GM19043 (cell line): ENCODE results near the gene RBM17.
"Not testable (repeated sequence)": the region's sequence is repeated elsewhere in the genome, so short reads cannot be mapped to it uniquely, and the experiment has no call there.

Experiments
- ATAC-seq: cut with Tn5 transposase; IDR thresholded peaks from one replicate; pipeline ENCODE4 v1.9.1; 2021; ENCODE audit warnings: low read depth; ENCODE audit not compliant: unreplicated experiment

RBM17 gene

DNA sequence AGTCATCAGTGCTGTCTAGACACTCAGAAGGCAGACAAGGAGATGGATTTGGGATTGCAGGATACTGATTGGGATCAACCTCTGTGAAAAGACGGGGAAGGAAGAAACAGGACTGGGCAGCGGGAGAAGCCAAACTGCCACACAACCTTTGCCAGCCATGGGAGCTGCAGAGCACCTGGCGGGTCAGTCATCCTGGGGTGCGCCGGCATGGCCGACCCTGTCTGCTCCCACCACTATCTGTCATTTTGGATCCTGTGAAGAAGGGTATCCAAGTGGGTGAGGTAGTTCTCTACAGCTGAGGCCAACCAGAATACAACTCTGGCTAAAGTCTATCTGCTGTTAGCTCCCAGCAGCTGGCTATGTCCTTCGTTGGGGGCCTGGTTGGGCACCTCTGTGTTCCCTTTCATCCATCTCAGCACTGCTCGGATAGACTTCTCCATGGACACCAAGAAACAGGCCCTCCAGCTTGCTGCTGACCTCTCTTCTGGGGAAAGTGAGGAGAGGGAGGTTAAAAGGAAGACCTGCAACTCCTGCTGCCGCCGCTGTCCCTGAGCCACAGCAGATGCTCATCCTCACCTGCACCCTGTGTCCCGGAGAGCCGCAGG is 11.7 kb upstream of the RBM17 start:
- no peak for ATAC-seq

DNA sequence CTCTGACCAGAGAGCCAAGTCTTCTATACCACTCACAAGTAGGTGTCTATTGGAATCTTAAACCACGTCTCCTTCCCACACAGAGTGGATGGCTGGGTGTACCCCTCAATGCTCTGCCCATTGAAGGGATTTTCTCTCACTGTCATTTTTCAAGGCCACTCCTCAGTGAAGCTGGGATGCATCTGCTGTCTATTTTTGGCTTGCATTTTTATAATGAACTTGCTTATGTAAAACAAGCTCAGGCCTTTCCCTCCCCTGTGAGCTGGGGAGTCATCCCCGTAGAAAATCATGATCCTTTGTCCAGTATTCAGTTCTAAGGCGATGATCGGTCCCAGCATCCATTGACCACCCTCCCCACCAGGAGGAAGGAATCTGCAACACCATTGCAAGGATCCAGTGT is 9.8 kb upstream of the RBM17 start:
- ATAC-seq, result no peak

DNA sequence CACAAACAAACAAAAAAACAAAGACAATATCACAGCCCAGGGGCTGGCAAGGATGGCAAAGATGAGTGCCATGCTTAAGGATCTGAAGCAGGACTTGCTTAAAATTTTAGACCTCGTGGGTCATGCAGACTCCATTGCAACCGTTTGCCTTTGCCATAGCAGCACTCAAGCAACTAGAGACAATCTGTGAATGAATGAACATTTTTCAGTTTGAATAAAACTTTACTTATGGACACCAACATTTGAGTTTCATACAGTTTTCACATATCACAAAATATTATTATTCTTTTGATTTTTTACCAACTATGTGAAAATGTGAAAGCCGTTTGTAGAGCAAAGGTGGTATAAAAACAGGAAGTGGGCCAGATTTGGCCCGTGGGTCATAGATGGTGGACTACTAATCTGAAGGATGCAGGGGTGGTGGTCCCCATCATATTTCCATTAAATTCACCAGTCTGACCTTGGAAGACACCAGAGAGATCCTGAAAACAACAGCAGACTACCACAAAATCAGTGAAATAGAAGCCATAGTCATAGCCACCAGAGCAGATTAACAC is 8.3 kb upstream of the RBM17 start:
- ATAC-seq, result no peak

DNA sequence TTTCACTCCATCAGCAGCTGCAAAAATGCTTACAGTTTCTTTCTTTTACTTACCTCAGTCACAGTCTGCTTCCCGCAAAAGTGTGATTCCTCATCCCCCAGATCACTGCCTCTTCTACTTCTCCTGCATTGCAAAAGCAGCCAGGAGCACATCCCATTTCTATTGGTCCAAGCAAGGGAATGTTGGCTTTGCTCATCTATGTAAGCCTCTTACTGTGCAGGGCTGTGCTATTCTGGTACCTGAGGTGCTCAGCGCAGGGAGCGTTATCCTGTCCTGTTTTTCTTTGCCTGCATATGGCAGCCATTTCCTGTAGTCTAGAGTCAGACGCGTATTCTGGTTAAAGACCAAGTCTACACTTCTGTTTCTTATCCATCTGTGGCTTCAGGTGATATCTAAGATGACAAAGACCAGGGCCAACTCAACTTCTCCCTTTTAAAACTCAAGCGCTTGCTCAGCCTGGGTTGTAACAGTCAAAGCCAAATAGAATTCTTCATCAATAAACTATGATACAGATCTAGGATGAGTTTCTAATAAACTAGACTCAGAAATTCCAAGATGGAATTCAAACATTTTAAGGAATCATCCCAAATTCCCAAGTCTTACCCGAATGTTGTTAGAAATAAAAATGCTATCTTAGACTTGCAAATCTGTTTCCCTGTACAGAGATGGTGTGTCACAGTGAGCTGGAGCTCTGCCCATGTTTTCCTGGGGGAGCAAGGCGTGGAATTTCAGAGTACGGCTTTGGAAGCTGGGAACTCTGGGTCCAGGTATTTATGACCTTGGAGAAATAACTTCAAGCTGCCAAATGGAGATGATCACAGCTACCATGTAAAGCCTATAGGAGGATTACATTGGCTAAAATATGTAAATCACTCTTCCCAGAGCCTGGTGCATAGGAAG is 6.1 kb upstream of the RBM17 start:
- no peak for ATAC-seq

DNA sequence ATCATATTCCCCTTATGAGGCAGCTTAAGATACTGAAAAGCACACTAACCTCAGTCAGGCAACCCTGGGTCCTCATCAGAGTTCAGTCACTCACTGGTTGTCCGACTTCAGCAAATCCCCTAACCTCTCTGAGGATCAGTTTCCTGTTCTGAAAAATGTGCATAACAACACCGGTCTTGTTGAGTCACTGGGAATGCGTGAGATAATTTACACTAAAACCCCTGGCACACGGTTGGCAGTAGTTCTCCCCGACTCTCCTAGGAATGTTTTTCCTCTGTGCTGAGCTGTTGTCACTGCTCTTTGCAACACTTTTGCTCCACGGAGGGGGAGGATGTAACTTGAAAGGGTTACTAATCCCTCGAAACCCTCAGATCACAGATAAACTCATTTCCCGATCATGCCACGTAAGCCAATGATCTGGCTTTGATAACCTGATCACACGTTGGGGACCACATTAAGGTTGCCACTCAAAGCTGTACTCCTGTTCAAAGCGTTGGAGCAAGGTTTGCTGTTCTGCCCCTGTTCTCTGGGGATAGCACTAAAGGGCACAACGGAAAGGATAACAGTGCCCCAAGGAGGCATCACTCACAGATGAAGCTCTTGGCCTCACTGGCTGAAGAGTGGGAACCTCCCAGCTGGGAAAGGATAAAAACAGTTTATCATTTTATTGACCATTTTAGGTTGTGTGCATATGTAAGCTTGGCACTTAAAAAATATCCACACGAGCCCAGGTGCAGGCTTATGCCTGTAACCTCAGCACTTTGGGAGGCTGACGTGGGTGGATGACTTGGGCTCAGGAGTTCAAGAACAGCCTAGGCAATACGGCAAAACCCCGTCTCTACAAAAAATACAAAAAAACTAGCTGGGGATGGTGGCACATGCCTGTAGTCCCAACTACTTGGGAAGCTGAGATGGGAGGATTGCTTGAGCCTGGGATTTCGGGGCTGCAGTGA is 5.0 kb upstream of the RBM17 start:
- ATAC-seq, result no peak

DNA sequence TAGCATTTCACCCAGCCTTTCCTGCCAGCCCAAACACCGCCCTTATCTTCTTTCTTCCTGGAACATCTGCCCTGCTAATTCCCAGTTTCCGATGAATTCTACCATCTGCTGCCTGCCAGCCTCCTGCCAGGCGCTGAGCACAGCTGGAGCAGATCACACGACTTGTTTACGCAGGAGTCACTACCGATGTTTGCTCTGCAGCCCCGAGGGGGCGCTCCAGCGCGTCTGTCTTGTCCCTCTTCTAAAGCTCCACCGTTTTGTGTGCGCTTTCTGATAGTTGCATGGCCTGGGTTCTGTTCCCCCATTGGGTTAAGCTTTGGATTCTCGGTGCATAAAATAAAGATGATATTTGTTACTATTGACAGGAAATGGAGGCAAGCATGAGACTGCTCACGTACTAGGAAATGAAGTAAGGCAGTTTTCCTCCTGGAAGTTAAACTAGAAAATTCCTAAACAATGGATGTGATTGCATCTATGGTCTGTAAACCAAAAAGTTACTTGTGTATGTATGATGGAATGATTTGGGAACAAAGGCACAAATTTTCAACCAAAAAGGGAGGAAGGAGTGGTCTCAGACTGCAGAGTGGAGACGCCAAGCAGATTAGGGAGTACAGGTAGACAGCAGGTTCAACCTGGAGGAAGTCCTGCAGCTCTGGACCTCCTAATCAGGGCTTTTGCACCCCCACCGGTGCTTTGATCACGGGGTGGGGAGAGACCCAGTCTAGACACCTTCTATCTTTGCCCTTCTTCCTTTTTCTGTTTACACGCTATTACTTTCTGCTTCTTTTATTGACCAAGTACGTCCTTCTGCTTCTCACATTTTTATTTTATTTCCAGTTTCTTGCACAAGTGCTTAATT is 2.2 kb upstream of the RBM17 start:
- ATAC-seq, result peak; percentile 54

DNA sequence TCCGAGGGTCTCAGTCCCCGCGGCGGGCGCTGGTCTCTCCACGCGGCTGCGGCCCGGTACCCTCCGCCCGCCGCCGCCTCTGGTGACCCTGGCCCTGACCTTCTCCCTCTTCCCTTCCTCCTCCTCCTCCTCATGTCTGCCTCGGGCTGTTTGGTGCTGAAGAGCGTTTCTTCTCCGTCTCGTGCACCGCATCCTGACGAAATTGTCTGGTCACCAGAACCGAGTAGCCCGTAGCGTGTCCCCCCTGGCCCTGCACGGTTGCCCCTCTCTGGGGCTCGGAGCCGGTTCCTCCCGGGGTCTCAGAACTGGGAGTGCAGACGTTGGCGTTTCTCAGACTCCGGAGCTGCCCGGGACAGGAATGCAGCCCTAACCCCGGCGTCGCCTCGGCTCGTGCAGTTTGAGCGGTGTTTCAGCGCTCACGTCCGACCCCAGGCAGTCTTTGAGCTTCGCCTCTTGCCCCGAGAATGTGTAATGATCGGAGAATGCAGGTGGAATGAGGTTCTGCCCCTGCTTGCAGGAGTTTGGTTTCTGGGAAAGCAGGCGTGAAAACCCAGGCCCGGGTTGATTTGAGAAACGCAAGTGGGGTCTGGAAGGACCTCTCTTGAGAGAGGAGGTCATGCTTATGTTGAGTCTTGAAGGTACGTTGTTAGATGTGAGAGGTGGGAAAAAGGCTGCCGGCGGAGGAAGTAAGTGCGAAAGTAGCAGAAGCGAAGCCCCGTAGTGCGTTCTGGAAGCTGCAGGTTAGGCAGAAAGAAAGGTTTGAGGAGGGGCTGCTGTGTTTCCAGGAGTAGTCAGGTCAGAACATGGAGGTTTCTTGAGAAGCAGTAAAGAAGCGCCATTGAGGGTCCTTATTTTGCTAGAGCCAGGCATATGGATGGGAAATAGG is 743 bp downstream of the RBM17 start:
- ATAC-seq, result no peak

DNA sequence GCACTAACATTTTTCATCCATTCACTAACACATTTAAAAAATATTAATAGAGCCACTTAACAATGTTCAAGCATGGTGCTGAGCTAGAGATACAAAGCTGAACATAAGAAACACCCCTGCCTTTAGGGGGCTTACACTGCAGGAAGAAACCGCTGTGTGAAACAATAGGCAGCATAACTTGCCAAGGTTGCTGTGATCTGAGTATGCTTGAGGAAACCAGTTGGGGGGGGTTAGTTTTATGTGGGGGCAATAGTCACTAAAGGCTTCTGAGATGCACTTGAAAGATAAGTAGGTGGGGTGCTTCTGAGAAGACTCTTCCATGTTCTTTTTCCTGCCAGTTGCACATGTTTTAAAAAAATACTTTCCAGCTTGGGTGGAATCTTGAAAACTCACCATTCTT is 2.8 kb downstream of the RBM17 start:
- ATAC-seq, result no peak

DNA sequence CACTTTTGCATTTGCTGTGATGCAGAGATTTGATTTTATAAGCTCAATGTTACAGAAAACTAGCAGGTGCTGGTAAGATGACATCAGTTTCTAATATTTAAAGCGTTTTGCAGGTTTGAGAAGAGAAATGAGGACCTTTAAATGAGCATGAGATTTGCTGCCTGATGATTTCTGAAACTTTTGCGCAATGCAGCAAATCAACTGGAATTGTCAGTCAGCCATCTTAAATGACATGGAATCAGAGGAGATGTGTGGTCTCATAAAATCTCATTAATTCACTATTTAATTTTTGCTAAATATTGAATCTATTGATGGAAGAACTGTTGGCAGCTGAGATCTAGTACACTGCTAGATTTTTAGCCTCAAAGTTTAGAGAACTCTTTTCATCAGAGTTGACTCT is 3.9 kb downstream of the RBM17 start:
- ATAC-seq, result no peak

DNA sequence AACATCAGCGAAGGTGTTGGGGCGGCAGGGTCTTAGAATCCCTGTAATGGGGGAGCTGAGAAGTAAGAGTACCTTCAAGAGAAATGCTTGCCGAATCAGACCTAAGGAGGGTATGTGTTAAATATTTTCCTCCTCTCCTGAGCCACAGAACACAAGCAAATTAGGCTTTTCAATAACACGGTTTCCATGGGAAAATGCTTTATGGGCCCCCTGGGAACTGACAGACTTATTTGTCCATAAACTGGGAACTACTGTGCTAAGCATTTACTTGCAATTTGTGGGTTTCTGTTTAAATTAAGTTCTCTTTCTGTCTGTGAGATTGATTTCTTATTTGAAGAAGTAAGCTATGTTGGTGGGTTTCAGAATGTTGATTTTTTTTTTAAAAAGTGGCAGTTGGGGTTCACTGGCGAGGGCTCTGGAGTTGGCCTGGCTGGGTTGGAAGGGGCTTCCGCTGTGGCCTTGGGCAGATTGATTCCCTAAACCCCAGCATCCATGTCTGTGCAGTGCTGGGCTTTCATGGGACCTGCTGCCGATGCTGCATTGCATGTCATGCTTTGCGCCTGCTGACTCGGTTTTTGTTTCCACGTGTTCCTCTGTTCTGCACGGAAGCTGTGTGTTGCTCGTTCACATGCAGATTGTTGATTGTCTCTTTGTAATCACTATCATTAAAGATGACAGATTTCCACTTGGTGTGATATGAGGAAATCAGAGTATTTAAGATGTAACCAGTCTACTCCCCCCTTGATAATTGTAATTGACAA is 7.2 kb downstream of the RBM17 start:
- ATAC-seq, result no peak

DNA sequence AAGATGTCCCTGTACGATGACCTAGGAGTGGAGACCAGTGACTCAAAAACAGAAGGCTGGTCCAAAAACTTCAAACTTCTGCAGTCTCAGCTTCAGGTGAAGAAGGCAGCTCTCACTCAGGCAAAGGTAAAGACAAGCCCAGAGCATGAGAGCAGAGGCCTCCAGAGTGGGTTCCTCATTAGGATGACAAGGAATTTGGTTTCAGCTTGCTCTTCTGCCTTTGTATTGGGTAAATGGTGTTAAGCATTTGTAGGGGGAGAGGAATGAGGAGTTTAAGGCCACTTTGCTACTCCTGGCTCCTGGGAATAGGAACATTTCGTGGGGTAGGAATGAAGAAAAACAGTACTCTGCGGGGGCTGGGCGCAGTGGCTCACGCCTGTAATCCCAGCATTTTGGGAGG is 8.2 kb downstream of the RBM17 start:
- ATAC-seq, result no peak

DNA sequence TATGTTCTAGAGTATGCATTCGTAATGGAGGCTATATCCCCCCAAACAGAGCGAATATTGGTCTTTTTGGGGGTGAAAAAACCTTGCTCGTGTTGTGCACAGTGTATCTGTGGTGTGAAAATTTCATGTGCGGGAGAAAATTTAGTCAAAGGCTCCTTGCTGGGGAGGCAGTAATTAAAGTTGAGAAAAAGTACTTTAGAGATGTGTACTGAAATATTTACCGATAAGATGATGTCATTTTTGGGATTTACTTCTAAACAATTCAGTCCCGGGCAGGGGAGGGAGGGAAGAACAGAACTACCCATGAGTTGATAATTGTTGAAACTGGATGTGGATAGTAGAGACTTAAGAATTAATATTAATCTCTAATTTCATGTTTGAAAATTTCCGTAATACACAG is 9.3 kb downstream of the RBM17 start:
- ATAC-seq, result no peak

DNA sequence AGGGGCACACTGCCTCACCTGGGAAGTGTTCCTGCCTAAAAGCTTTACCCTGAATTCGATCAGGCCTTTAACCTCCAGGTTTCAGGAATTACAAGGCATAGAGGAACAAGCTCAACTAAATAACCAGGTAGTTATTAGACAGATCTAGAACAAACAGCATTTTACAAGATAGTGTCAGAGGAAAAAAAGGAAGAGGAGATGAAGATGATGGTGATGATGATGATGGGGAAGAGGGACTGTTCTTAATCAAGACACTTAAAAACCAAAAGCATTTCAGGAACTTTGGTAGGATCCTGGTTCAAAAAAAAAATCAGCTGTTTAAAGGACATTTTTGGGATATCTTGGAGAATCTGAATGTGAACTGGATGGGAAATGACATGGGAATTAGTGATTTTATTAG is 11.5 kb downstream of the RBM17 start:
- no peak for ATAC-seq

DNA sequence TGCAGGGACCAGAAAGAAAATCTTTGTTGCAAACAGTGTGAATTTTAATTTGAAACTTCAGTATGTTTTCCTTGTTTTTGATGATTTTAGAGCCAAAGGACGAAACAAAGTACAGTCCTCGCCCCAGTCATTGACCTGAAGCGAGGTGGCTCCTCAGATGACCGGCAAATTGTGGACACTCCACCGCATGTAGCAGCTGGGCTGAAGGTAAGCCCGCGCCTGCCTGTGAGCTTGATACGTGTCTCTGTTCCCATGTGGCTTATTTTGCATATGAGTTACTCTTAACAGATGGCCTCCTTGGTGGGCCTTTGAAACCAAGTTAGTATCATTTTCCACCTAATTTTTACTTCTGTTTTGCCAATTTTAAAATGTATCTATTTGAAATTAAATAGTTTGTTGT is 12.3 kb downstream of the RBM17 start:
- ATAC-seq, result no peak

DNA sequence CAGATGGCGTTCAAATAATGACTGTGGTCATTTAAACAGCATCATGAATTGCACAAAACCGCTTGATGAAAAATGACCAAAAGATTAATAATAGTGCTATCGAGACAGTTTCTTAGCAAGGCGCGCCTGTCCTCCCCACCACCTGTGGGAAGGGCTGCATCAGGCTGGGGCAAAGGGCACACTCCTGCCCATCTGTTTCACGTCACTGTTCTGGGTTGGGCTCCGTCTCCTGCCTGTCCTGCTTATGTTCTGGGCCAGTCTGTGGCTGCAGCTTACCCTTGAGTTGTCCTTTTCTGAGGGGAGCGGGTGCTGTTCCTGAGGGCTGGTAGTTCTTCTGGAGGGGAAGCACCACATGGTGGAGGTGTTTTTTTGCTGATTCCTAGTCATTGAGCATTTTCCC is 13.3 kb downstream of the RBM17 start:
- no peak for ATAC-seq

DNA sequence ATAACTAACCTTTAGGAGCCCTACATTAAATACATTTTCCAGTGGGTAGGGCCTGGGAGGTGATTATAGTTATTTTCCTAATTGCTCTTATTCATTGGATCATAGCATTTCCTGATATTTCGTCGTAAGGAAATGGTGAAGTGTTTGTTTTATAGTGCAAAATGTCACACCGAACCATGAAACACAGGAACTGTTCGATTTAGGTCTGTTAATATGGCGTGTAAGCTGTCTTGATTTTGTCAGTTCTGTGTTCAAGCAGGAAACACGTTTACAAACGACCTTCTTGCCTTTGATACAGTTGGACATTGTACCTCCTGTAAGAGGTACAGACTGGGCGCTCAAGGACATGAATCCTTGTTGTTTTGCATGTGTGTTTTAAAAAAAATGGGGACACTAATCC is 14.8 kb downstream of the RBM17 start:
- no peak for ATAC-seq

DNA sequence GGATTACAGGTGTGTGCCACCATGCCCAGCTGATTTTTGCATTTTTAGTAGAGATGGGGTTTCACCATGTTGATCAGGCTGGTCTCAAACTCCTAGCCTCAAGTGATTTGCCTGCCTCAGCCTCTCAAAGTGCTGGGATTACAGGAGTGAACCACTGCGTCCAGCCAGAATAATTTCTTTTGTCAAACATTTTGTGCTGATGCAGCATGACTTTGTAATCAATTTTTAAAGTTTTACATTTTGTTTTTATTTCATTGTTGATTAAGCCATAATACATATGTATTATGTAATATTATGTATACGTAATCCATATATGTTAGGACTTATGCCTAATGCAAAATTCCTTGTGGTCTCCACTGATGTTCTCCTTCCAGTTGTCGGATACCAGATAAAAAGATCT is 18.8 kb downstream of the RBM17 start:
- not testable (repeated sequence) for ATAC-seq

DNA sequence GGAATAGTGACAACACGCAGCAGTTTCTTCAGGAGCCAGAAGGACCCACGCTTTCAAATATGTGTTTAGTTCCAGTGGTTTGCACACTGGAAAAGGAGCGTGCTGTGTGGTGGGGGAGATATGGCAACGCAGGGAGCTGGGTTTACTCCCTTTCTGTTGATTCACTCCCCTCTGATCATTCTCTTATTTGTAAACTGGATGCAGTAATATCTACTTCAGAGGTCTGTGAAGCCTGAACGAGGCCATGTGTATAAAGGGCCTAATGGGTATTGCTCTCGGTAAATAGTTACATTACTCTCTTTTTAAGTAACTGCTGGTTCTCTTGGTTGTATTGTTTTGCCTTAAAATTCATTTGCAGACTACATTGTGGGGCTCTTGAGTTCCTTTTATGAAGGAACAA is 19.2 kb downstream of the RBM17 start:
- ATAC-seq, result no peak
